ENCODE measurements around the gene IER2.
"Not testable (repeated sequence)": the region's sequence is repeated elsewhere in the genome, so short reads cannot be mapped to it uniquely, and the experiment has no call there.

IER2 gene

GRCh38 chr19:13163609-13164342, 13.6 kb downstream of the IER2 start:
- Mint-ChIP-seq H3K4me3 (peak overlapping the region; percentile 63), H3K27me3 (no peaks in the 10 kb centered on the region), H3K27ac (peak overlapping the region; percentile 75), H3K36me3 (no peaks in the 10 kb centered on the region), H3K9me3 (no peaks in the 10 kb centered on the region), H3K4me1 (peaks cover 77% of the 10 kb centered on the region)
- ATAC-seq = peak; percentile 4

GRCh38 chr19:13164343-13165161, 14.3 kb downstream of the IER2 start:
- Mint-ChIP-seq H3K4me1 (peaks cover 85% of the 10 kb centered on the region), H3K9me3 (no peaks in the 10 kb centered on the region), H3K27ac (peak overlapping the region; percentile 75), H3K4me3 (peak overlapping the region; percentile 24), H3K27me3 (no peaks in the 10 kb centered on the region), H3K36me3 (no peaks in the 10 kb centered on the region)
- no peak for ATAC-seq

GRCh38 chr19:13165162-13165997, 15.2 kb downstream of the IER2 start:
- H3K27ac Mint-ChIP-seq = peak overlapping the region; percentile 75
- H3K9me3 Mint-ChIP-seq = no peaks in the 10 kb centered on the region
- no peaks in the 10 kb centered on the region for H3K27me3 Mint-ChIP-seq
- no peak for ATAC-seq
- H3K4me1 Mint-ChIP-seq = peaks cover 87% of the 10 kb centered on the region
- H3K36me3 Mint-ChIP-seq = no peaks in the 10 kb centered on the region
- no peak overlapping the region for H3K4me3 Mint-ChIP-seq

GRCh38 chr19:13166151-13166550, 15.9 kb downstream of the IER2 start:
- H3K36me3 Mint-ChIP-seq, ATAC-seq, H3K27me3 Mint-ChIP-seq, H3K9me3 Mint-ChIP-seq, H3K4me3 Mint-ChIP-seq: not testable (repeated sequence)
- Mint-ChIP-seq H3K4me1 (peaks cover 92% of the 10 kb centered on the region), H3K27ac (peak overlapping the region; percentile 96)

- Mint-ChIP-seq H3K36me3 (no peaks in the 10 kb centered on the region), H3K4me1 (peaks cover 84% of the 10 kb centered on the region), H3K9me3 (no peaks in the 10 kb centered on the region), H3K27ac (peak overlapping the region; percentile 96), H3K4me3 (no peak overlapping the region), H3K27me3 (no peaks in the 10 kb centered on the region)
- ATAC-seq = no peak
Measured at GRCh38 chr19:13169769-13170168, 19.6 kb downstream of the IER2 start.

GRCh38 chr19:13171146-13171545, 20.9 kb downstream of the IER2 start:
- H3K4me3 Mint-ChIP-seq = no peak overlapping the region
- H3K4me1 Mint-ChIP-seq = peaks cover 71% of the 10 kb centered on the region
- no peaks in the 10 kb centered on the region for H3K36me3 Mint-ChIP-seq
- H3K9me3 Mint-ChIP-seq = no peaks in the 10 kb centered on the region
- ATAC-seq = no peak
- peak overlapping the region; percentile 96 for H3K27ac Mint-ChIP-seq
- no peaks in the 10 kb centered on the region for H3K27me3 Mint-ChIP-seq

- H3K27me3 Mint-ChIP-seq = no peaks in the 10 kb centered on the region
- H3K4me1 Mint-ChIP-seq = peaks cover 58% of the 10 kb centered on the region
Measured at GRCh38 chr19:13172346-13173138, 22.3 kb downstream of the IER2 start.

GRCh38 chr19:13173139-13173737, 23.0 kb downstream of the IER2 start:
- peaks cover 51% of the 10 kb centered on the region for H3K4me1 Mint-ChIP-seq
- H3K27me3 Mint-ChIP-seq = no peaks in the 10 kb centered on the region
- no peak for ATAC-seq
- peak overlapping the region; percentile 96 for H3K27ac Mint-ChIP-seq
- peak overlapping the region; percentile 21 for H3K4me3 Mint-ChIP-seq
- H3K9me3 Mint-ChIP-seq = no peaks in the 10 kb centered on the region
- H3K36me3 Mint-ChIP-seq = no peaks in the 10 kb centered on the region

More at GRCh38 chr19:13172346-13173138, 22.3 kb downstream of the IER2 start:
- no peak for ATAC-seq
- Mint-ChIP-seq H3K36me3 (no peaks in the 10 kb centered on the region), H3K4me3 (peak overlapping the region; percentile 21), H3K27ac (peak overlapping the region; percentile 96), H3K9me3 (no peaks in the 10 kb centered on the region)

- Mint-ChIP-seq H3K27me3 (no peaks in the 10 kb centered on the region), H3K36me3 (no peaks in the 10 kb centered on the region), H3K4me1 (peaks cover 37% of the 10 kb centered on the region), H3K9me3 (no peaks in the 10 kb centered on the region), H3K27ac (no peak overlapping the region), H3K4me3 (no peak overlapping the region)
- ATAC-seq = no peak
Measured at GRCh38 chr19:13176345-13176744, 26.1 kb downstream of the IER2 start.

- H3K27me3 Mint-ChIP-seq, H3K9me3 Mint-ChIP-seq, H3K36me3 Mint-ChIP-seq, H3K4me3 Mint-ChIP-seq, ATAC-seq, H3K27ac Mint-ChIP-seq: not testable (repeated sequence)
- H3K4me1 Mint-ChIP-seq = peaks cover 33% of the 10 kb centered on the region
Measured at GRCh38 chr19:13177584-13177983, 27.4 kb downstream of the IER2 start.

- not testable (repeated sequence) for H3K27ac Mint-ChIP-seq, ATAC-seq
Measured at GRCh38 chr19:13178291-13178690, 28.1 kb downstream of the IER2 start.

GRCh38 chr19:13181747-13182388, 31.7 kb downstream of the IER2 start:
- no peaks in the 10 kb centered on the region for H3K36me3 Mint-ChIP-seq
- ATAC-seq = peak; percentile 55
- H3K9me3 Mint-ChIP-seq = no peaks in the 10 kb centered on the region
- H3K27me3 Mint-ChIP-seq = no peaks in the 10 kb centered on the region
- peak overlapping the region; percentile 39 for H3K4me3 Mint-ChIP-seq
- peak overlapping the region; percentile 79 for H3K27ac Mint-ChIP-seq
- peaks cover 29% of the 10 kb centered on the region for H3K4me1 Mint-ChIP-seq

More at GRCh38 chr19:13178291-13178690, 28.1 kb downstream of the IER2 start:
- H3K4me3 Mint-ChIP-seq, H3K9me3 Mint-ChIP-seq, H3K36me3 Mint-ChIP-seq, H3K27me3 Mint-ChIP-seq: not testable (repeated sequence)
- H3K4me1 Mint-ChIP-seq = peaks cover 26% of the 10 kb centered on the region

GRCh38 chr19:13184926-13185325, 34.7 kb downstream of the IER2 start:
- not testable (repeated sequence) for H3K27ac Mint-ChIP-seq, H3K4me3 Mint-ChIP-seq, ATAC-seq, H3K36me3 Mint-ChIP-seq, H3K27me3 Mint-ChIP-seq, H3K9me3 Mint-ChIP-seq
- H3K4me1 Mint-ChIP-seq = peaks cover 37% of the 10 kb centered on the region
